ENCODE results near the gene CAPG.

CAPG gene

DNA sequence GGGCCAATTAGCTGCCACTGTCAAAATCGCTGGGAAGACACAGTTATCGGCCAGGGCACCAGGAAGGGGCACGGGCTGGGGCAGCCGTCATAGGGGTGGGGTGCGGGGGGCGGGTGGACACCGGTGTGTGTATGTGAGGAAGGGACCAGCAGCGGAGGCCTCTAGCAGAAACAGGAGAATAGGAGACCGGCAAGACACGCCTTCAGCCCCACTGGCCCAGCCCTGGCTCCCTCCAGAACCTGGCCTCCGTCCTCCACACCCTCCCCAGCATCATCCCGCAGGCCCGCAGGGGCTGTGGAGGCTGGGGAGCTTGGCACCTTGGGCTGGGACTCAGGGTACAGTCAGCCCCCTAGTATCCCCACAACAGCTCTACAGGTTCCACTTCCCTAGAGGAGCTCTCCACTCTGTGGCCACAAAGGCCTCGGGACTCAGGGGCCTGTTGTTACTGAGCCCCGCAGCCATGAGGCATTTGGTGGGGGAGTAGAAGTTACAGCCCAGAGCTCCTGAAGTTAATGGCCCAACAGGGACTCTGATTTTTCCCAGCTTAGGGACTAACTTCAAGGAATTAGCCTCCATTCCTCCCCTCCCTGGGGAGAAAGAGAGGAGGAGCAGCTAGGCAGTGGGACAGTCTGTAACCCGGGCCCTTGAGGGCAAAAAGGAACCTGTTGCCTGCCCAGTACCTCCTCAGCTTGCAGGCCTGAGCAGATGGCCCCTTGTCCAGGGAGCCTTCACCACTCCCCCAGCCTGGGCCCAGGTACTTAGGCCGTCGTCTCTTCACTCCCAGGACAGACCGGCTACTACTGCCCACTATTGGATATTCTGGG is 28.2 kb upstream of the CAPG start:
- no peak for DNase-seq (ENCODE audit: low read depth)

DNA sequence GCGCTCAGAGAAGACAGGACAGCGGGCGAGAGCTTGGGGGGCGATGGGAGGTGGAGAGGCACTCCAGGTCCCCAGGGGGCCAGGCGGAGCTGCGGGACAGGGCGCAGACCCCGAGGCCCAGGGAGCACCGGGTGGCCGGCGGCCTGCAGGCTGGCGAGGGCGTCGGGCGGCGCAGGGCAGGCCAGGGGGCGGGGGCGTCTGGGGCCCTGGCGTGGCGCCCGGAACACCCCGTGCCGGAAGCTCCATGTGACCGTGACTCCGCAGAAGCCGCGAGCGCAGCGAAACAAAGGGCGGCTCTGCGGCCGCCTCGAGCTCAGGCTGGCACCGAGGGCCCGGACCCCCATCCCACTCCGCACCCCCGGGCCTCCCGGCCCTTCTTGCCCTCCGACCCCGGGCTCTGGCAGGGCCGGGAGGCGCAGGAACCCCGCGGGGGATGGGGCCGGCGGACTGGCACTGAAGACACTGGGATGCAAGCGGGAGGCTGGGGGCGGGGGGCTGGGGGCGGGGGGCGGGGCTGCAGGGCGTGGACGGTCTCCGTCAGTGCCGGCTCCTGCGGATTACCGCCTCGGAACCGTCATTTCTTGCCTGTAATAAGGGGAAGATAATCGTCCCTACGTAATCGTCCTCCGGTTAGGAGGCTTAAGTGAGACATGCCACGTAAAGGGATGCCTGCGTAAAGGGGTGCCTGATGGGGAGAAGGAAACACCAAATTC is 27.5 kb upstream of the CAPG start:
- peak; percentile 67 for DNase-seq (ENCODE audit: low read depth)

DNA sequence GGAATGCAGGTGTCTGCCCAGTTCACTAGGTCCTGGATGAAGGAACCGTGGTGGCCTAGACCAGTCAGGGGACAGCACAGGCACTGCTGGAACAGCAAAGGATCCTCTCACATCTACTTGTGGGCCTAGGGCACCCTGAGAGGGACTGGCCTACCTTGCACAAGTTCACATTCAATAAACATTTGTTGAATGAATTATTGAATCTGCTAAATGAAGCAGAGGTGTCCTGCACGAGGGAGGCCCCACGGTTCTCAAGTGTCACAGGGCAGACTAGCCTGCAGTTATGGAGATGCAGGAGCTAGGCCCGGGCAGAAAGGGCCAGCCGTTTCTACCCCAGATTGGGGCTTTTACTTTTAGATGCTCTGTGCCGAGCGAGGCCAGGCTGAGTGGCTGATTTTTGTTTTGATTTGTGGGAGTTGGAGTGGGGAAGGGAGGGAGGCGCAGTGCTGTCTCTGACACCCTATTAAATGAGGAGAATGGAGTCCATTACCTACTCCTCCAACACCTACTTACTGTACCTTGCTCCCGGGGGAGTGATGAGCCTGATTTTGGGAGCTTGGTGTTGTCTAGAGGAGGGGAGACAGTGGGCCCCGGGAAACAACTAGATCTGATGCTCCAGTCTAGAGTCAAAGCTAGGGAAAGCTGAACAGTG is 26.8 kb upstream of the CAPG start:
- no peak for DNase-seq (ENCODE audit: low read depth)

DNA sequence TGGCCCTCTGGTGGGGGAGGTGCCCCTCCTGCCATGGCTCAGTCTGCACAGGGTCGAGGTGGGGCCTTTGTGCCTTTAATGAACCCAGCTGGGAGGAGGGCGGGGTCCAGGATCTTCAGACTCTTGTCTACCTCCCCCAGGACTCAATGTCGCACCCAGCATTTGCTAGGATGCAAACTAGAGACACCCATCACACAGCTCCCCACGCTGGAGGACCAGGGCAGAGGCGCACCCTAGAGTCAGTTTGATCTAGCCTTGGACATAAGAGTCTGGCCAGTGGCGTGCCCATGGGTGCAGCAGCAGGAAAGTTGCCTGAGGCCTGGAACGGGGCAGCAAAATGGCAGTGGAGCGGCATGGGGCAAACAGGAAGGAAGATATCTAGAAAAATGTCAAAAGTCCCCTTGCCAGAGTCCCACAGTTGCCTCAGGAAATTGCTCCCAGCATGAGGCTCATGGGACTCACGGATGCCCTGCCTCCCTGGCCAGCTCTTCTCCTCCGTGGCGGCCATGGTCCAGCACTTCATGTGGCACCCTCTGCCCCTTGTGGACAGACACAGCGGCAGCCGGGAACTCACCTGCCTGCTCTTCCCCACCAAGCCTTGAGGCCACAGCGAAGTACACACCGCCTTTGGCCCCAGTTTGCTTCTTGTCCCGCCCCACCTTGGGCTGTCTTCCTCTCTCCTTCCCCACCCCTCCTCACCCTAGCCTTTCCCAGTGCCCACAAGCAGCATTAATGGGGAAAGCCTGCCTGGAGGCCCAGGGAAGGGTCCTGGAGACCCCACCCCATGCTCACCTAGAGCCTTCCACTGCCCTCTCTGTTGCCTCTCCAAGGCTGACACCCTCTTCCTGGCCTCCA is 26.0 kb upstream of the CAPG start:
- no peak for DNase-seq (ENCODE audit: low read depth)

DNA sequence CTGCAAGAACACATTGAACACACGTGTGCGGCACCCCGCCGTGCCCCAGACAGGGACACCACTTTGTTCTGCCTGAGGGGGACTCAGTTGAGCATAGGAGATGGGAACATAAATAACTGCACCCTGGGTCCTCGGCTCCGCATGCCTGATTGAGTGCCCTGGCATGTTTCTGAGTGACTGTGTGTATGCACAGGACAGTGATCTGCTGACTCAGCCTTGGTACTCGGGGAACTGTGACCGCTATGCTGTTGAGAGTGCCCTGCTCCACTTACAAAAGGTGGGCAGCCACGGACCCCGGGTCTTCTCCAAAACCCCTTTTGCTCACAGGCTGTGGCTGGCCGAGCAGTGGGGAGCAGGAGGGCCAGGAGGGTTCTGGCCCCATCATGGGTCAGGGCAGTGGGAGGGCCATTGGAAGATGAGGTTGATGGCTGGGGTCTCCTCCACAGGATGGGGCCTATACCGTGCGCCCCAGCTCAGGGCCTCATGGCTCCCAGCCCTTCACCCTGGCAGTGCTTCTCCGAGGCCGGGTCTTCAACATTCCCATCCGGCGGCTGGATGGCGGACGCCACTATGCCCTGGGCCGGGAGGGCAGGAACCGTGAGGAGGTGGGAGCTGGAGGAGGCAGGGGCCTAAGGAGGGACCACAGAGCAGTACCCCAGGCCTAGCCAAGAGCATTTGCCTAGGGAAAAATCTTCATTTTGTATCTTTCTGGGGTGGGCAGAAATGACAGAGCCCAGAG is 25.2 kb upstream of the CAPG start:
- no peak for DNase-seq (ENCODE audit: low read depth)

DNA sequence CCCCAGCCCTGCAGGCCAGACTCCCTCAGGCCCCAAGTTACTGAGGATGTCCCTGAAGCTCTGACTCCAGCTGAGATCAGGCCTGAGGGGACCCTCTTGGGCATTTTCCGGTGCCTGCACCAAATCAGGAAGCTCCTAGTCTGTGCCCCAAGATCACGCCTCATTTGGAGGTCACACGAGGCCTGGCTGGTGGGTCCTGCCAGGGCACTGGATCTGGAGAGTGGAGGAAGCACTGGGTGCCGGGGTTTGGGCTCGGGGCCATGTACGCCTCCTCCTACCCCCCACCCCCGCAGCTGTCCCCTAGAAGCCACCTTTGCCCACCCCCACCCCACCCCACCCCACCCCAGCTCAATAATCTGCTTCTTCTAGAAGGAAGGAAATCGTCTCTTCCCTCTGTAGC is 24.5 kb upstream of the CAPG start:
- DNase-seq (ENCODE audit: low read depth): no peak

DNA sequence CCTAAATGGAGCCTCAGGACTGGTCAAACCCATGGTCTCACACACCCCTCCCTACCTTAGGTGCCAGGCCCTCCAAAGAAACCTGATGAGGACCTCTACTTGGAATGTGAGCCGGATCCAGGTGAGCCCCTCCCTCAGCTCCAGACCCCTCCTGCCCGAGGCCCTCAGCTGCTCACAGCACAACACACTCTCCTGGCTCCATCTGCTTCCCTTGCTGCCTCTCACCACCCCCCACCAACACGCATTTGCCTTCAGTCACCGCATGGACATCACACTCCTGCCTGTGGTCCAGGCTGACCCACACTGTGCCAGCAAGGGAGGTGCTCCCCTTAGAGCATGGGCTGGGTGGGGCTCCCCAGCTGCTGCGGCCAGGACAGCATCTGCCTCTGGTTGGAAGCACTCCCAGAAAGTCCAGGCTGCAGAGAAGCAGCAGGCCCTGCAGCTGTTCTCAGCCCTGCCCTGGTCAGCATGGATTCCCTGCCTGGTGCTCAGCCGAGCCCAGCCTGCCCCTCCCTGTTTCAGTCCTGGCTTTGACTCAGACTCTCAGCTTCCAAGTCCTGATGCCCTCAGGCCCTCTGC is 23.4 kb upstream of the CAPG start:
- DNase-seq (ENCODE audit: low read depth): peak; percentile 86

DNA sequence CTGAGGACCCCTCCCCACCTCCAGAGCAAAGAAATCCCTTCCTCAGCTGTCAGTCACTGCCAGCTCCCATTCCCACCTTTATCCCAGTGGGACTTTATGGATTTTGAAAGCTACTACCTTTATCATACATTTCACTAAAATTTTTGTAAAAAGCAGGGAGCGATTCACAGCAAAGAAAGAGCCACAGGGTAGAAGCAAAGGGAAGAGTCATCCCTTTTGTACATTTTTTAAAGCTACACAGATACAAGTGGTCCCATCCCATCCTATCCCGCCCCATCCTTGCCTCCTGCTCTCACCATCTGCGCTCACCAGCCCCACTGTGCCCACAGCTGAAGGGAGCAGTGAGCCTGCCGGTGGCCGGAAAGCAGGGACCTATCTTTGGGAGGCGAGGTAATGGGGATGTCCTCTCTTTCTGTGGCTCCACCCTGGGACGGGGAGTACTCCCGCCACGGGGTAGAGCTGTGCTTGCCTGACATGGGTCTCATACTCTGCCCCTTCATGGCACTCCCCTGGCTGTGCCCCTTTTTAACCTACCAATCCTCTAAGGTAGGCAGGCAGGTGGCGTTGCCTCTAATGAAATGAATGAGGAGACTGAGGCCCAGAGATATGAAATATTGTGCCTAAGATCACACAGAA is 21.5 kb upstream of the CAPG start:
- no peak for DNase-seq (ENCODE audit: low read depth)

DNA sequence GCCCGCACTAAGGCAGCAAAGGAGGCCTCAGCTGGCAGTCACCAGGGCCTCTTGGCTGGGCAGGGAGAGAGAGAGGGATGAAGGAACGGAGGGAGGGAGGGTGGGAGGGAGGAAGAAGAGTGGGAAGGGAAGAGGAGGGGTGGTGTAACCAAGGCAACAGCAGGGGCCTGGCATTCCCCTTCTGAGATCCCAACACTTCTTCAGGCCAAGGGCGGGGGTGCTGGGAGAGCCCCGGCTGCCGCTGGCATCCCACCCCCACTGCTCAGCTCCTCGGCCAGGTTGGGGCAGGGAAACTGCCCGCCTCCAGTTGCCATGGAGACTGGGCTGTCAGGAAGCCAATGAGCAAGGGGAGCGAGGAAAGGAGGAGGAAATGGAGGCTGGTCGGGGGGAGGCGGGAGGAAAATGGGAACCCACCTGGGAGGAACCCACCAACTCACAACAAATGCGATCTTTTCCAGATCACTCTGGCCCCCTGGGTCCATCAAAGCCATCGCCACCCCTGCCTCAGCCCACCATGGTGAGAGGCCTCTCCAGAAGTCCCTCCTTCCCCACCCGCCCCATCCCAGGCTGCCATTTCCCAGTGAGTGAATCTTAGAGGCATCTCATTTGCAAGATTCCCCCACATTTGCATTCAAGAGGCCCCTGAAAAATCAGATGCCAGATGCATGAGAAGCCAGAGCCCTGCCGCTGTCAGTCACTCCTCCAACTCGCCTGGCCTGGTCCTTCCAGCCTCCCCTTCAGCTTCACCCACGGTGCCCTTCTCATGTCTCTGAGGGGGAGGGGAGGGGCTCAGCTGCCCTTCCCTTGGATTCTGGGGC is 20.8 kb upstream of the CAPG start:
- DNase-seq (ENCODE audit: low read depth): no peak

DNA sequence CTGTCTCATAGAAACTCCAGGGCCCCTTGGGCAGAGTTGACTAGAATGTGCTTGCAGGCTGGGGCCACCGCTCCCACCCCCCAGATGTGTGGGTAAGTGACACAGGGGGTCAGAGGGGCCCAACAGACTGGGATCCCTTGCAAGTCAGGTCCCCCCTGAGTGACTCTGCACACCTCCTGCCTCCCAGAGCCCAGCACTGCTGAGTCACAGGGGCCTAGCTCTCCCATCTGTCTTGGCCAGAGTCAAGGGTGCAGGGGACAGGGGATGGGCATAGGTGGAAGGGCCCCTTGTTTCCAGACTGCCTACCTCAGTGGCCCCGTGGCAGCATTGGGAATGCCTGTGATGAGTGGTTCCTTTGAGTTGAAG is 19.7 kb upstream of the CAPG start:
- no peak for DNase-seq (ENCODE audit: low read depth)

DNA sequence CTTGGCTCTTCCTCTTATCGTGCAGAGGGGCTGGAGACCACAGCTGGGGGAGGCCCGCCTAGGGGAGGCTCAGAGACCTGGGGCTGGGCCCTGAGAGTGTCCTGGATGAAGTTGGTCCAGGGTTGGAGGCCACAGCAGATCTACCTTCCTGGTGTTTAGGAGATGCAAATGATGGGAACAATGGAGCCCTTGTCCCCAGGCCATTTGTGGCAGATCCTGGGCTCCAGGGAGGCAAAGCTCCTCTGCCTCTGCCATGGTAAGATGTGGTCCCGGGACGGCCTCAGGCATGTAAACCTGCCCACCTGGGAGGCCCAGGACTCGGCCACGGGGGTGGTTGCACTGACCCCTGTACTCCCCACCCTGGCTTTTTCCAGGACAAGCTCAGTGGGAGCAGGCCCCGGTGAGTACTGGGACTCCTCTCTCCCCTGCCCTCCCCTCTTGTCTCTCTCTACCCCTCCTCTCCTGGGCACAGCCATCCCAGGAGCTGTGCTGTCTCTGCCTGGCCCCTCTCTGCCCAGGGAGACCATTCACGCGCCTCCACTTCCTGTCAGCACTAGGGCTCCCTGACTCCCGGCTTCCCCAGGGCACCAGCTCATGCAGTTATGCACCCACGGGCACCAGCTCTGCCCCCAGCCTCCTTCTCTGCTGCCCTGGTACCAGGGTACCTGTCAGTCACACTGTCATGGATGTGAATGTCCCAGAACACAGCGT is 19.2 kb upstream of the CAPG start:
- no peak for DNase-seq (ENCODE audit: low read depth)

DNA sequence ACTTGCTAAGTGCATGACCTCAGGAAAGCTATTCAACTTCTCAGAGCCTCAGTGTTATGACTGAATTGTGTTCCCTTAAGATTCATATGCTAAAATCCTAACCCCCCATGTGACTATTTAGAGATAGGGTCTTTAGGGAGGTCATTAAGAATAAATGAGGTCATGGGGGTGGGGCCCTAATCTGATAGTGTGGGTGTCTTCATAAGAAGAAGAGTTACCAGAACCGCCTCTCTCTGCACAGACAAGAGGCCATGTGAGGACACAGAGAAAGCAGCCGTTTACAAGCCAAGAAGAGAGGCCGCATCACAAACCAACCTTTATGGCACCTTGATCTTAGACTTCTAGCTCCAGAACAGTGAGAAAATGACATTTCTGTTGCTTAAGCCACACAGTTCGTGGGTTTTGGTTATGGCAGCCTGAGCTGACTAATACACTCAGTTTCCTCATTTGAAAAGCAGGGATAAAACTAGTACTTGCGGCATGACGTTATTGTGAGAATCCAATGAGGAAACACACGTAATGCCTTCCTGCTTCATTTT is 18.2 kb upstream of the CAPG start:
- no peak for DNase-seq (ENCODE audit: low read depth)

DNA sequence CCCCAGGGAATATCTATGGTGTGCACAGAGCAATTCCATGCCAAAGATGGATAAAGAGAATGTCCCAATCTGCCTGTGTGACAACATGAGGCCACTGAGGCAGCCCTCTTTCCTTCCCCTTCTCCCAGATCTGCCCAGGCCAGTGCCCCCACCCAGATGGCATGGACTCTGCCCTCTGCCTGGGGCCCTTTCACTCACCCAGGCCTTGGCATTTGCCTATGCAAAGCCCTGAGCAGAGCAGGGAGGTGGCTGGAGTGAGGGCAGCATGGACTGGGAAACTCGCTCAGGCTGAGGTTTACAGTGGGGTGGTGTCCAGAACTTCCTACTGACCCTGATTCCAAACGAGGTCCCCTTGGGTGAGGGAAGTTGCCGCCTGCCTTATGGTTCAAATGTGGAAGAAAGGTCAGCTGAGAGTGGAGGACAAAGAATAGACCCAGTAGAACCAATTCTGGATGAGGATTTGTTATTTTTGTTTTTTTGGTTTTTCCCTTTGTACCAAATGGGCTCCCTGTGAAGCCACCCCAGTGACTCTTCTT is 17.2 kb upstream of the CAPG start:
- no peak for DNase-seq (ENCODE audit: low read depth)

DNA sequence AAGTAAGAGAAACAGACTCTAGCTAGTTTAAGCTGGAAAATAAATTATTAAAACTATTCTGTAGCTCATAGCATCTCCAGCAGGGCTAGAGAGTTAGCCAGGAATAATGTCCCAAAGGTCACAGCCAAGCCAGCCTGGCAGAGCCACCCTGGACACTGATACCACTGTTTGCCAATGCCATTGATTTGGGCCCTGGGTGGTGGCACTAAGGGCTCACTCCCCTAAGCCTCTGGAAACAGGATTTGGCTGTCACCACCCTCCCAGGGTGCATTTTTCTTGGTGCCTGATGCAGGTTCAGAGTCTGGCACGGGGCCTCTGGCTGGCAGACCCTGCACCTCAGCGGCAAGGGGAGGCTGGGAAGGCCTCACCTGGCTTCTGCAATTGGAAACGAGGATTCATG is 15.4 kb upstream of the CAPG start:
- no peak for DNase-seq (ENCODE audit: low read depth)

DNA sequence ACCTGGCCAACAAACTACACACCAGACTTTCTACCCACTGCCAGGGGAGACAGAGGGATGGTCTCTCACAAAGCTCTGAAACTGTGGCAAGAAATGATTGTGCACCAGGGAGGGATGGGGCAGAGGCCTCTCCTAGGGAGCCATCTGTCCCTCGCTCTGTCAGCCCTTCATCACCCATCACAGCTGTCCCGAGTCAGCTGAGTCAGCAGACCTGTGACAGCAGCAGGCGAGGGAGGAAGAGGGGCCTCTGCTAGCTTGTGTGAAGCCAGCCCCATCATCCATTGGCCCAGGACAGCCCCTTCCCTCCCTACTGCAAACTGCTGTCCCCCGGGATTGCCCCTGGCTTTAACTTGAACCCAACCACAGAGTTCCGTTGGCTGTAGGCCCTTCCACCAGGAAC is 13.4 kb upstream of the CAPG start:
- DNase-seq (ENCODE audit: low read depth): no peak

DNA sequence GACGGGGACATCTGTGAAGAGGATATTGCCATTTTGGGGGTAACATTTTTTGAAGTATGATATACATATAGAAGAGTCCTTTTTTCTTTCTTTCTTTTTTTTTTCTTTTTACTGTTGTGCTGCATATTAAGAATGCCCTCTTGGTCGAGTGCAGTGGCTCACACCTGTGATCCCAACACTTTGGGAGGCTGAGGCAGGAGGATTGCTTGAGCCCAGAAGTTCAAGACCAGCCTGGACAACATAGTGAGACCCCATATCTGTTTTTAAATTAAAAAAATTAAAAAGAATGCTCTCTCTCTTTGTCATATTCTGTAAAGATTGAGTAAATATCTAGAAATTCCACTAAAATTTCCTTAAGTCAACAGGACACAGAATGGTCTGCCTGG is 11.9 kb upstream of the CAPG start:
- no peak for DNase-seq (ENCODE audit: low read depth)

DNA sequence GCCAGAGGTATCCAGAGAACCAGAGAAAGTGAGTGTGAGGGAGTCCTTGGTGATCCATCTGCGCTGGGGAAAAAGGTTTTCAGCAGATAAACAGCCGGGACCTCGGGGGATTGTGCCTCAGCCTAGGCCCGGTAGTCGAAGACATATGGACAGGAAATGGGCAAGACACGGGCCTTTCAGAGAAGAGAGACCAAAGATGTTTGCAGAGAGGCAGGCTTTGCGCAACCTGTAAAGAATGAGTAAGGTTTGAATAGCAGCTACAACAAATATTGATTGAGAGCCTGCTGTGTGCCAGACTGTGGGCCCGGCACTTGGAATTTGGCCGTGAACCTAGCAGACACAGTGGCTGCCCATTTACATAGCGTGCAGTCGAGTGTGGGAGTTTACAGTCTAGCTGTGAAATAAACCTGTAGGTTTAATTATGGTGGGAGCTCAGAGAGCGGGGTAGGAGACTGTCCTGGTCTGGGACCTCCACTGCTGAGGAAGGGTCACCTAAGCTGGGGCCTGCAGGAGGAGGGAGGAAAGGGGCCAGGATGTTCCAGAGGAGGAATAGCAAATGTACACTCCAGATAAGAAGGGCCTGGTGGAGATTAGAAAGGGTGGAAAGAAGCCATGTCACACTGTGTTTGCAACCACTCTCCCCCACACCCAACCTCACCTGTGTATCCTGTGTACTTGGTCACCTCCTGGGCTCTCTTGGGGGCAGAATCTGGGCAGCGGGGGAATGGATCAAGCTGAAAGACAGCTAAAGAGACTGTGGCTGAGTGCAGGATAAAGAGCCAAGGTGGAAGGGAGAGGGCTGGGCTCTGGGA is 11.3 kb upstream of the CAPG start:
- no peak for DNase-seq (ENCODE audit: low read depth)

All from stromal cell of bone marrow (primary cell).